Epithelial cell of umbilical artery (primary cell): Measurements from ENCODE around the gene PSMA6. TPM values are rescaled to one million over a fixed set of nuclear protein-coding genes. Genes with fewer than 3 reads are reported as not detected.

Source experiments
- total RNA-seq: library from RNA; depleted of rRNA; stranded (reverse); fragments of >200 nt; gene quantifications from 2 replicates; pipeline ENCODE4 v1.2.3, GENCODE V29; 2014

The PSMA6 gene
- 338 and 510 TPM in 2 replicates for total RNA-seq

DNA sequence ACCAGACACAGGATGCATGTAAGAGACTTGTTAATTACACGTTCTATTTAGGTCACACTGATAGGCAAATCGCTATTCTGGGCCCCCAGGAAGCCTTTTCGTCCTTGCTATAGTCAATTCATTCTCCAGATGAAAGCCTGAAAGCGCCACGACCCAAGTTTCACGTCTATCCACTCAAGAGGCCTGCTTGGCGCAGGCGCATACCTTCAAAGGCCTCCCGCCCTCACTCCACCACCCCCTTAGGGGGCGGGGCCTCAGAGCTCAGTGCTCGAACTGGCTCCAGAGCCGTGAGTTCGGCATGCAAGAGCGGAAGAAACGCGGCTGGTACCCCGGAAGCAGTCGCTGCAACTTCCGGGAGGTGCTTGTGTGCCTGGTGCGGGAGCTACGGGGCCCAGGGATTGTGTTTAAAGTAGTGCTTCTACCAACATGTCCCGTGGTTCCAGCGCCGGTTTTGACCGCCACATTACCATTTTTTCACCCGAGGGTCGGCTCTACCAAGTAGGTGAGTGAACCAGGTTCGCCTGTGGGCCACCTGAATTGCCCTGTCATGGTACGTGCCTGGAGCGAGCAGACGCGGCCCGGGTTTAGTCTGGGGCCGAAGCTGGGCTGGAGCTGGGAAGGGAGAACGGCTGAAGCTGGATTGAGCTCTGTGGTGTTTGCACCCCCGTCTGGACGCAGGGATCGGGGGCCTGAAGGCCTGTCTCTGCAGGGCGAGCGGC, at the start of gene PSMA6:
TSS of gene PSMA6 (plus strand) at position 332 of the 719 bp plus-strand sequence. CDS start at position 427, 95 bp downstream.

Other genes with a start within 250 kb of the PSMA6 start
- gene FAM177A1, start 246.1 kb upstream of the PSMA6 start, total RNA-seq, result 25.3 and 36.2 TPM in 2 replicates
- 43.5 and 59.9 TPM in 2 replicates for gene PPP2R3C, start 170.4 kb upstream of the PSMA6 start, total RNA-seq
- 25.3 and 41.6 TPM in 2 replicates for gene PRORP, start 169.8 kb upstream of the PSMA6 start, total RNA-seq
- 72.4 and 262 TPM in 2 replicates for gene NFKBIA, start 112.4 kb downstream of the PSMA6 start, total RNA-seq
- not detected in 2 replicates for gene INSM2, start 241.8 kb downstream of the PSMA6 start, total RNA-seq